HUDEP-2 (cell line): ENCODE measurements around the gene MED12.

Source experiments
- DNase-seq, 76 experiments: peaks; one replicate each; lab custom pipeline; 2025; ENCODE audit not compliant: unreplicated experiment in 76 of 76; lab: John Stamatoyannopoulos, UW

The MED12 gene

DNA sequence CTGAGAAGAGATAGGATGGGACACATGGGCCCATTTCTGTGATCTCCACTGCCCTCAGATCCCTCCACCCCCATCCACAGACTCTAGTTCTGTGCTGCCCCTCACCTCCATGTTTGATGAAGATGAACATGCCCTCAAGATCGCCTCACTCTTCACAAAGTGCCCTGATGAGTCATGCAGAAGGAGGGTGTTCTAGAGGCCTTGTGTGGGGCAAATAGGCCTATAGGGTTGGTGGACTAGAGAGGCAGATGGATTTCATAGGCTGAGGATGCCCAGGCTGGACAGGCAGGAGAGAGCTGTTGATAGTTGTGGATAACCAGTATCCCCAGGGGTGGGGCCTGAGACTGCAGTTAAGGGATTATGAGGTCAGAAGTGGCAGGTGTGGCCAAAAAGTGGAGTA is 12.0 kb upstream of the MED12 start, which contains the start of gene CXorf65:
CXorf65 (minus strand) TSS at position 314 of the 400 bp plus-strand sequence; CDS start at position 130, 184 bp downstream.
- DNase-seq = peak in 42 of 76 experiments; percentile 0 to 57 (median 14)

DNA sequence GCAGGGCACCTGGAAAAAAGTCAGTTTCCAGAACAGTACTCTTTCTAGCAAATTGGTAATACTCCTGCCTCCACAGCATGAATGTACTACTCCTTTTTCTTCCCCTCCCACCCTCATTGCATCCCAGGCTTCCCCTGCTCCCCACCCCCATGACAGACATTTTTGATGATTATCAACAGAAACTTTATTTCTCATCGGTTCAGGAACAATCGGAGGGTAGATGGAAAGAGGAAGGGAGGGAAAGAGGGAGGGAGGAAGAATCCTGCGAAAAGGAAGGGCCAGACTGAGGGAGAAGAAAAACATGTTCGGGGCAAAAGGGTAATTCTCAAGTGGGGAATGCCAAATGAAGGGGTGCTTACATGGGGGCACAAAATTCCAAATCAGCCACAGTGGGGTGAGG is 11.2 kb upstream of the MED12 start:
- DNase-seq = no peak

DNA sequence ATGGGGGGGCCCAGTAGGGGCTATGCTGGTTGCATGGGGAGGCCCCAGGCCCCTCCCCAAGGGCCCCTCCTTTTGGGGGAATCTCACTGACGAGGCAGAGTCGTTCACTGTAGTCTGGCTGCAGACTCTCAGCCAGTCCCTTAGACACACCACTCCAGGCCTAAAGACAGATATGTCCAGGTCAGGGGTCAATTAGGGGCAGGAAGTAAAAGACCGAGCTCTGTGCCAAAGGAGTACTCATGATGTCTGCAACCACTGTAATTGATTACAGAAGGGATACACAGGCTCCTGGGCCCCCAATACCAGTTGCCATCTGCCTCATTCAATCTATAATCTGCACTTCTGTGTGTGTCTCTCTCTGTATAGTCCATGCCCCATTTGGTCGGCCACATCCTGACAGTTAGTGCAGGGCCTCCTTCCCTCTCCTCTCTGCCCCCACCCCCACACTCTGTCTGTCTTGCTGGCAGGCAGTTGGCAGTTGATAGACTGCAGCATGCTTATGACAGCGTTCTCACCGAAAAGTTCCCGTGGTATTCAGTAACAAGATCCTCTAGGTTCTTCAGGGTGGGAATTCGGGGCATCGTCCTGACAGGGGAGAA is 10.5 kb upstream of the MED12 start:
- DNase-seq = peak in 57 of 76 experiments; percentile 0 to 60 (median 20)

DNA sequence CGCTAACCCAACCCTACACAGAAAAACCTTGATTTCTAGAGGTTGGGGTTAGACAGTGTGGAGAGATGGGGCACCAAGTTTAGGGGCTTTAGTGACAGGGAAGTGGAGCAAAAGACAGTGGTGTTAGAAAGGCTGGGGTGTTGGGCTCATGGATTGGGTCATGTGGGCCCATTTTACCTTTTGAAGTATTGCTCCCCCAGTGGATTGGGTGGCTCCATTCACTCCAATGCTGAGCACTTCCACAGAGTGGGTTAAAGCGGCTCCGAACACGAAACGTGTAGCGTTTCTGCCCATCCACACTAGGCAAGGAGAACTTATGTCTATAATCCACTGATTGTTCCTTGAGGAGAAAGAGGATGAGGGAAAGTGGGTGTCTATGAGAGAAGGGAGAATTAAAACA is 9.3 kb upstream of the MED12 start:
- DNase-seq = no peak

DNA sequence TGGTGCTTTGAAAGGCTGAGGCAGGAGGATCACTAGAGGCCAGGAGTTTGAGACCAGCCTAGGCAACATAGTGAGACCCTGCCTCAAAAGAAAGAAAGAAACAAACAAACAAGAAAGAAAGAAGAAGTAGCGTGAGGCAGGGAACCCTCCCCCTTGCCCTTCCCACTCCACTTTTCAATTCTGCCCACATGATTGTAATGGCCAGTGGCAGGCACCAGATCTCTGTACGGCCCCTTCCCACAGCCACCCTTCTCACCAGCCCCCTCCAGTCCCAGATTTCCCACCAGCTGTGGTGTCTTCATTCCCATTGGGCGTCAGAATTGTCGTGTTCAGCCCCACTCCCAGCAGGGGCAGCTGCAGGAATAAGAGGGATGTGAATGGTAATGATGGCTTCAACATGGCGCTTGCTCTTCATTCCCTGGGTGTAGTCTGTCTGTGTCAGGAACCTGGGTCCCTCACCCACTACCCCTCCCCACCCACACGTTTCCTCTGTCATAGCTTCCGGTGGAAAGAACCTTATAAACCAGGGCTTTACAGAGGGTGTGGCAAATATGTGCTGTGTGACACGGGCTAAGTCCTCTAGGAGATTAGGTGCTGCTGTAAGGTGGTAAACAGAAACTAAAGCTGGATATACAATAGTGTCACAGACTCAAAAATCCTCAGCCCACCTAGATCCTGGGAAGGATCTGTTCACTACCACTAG is 7.1 kb upstream of the MED12 start, which contains the start of gene IL2RG:
IL2RG (minus strand) TSS at position 437 of the 703 bp plus-strand sequence; CDS start at position 399, 38 bp downstream.
- DNase-seq = peak in 5 of 76 experiments; percentile 2 to 15 (median 6)

DNA sequence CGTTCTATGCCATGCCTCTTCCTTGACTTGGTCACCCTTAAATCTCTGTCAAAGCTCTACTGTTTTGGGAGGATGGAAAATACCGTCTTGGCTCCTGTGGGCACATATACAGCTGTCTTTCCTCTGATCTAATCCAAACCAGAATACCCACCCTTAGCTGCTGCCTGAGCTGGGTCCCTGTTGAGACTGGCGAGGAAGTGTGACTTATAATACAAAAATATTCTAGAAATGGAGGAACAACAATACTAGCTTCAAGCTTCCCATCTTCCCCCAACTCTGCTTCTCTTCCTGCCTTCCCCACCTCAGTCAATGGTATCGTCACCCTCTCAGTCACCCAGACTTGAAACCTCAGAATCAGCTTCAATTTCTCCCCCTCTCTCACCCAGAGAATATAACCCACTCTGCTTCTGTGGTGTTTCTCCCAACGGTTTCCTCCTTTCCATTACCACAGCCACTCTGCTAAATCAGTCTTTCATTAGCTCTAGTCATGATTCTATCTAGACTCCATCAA is 6.4 kb upstream of the MED12 start:
- DNase-seq = no peak

DNA sequence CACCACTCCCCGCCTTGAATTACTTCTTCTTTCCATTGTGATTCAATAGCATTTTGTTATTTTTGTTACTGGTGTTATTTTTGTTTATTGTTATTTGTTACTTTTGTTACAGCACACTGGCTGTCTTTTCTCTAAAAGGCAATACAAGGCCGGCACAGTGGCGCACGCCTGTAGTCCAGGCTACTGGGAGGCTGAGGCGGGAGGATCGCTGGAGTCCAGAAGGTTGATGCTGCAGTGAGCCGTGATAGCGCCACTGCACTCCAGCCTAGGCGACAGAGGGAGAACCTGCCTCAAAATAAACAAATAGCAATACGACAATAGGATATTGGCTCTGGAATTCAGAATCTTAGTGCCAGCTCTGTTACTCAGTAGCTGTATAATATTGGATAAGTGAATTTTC is 1.0 kb upstream of the MED12 start:
- no peak for DNase-seq

DNA sequence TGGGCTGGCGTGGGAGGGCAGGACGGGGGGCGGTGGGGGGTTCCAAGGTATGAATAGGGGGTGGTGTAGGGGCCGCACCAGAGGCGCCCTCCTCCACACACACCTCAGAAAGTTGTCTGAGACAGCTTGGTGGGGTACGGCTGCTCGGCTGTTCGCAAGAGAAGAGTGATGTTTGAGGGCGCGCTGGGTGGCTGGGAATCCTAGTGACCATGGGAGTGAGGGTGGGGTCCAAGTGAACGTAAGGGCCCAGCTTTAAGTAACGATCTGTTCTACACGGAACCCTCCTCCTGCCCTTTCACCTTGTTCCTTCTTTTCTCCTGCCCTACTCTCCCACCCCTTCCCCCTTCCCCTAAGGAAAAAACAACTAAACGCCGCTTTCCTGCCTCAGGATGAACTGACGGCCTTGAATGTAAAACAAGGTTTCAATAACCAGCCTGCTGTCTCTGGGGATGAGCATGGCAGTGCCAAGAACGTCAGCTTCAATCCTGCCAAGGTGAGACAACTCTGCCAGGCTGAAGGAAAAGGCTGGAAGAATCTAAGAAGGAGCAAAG is 664 bp downstream of the MED12 start:
- DNase-seq = peak in 1 of 76 experiments; percentile 0

DNA sequence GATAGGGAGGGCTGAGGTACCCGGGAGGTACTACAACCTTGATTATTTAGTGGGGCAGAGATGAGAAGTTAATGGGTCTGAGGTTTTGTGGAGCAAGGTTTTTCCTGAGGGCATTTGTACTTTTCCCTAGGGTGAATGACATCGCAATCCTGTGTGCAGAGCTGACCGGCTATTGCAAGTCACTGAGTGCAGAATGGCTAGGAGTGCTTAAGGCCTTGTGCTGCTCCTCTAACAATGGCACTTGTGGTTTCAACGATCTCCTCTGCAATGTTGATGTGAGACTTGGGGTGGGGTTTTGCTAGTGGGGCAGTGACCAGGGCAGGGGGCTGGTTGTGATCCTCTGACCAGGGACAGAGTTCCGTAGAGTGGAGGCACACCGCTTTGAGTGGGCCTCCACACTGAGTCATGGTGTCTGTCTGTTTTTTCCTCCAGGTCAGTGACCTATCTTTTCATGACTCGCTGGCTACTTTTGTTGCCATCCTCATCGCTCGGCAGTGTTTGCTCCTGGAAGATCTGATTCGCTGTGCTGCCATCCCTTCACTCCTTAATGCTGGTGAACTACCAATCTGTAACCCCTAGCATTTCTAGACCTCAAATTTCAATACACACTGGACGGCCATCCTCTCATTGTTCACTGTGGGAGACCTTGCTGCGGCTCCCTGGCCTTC is 9.9 kb downstream of the MED12 start:
- no peak for DNase-seq

DNA sequence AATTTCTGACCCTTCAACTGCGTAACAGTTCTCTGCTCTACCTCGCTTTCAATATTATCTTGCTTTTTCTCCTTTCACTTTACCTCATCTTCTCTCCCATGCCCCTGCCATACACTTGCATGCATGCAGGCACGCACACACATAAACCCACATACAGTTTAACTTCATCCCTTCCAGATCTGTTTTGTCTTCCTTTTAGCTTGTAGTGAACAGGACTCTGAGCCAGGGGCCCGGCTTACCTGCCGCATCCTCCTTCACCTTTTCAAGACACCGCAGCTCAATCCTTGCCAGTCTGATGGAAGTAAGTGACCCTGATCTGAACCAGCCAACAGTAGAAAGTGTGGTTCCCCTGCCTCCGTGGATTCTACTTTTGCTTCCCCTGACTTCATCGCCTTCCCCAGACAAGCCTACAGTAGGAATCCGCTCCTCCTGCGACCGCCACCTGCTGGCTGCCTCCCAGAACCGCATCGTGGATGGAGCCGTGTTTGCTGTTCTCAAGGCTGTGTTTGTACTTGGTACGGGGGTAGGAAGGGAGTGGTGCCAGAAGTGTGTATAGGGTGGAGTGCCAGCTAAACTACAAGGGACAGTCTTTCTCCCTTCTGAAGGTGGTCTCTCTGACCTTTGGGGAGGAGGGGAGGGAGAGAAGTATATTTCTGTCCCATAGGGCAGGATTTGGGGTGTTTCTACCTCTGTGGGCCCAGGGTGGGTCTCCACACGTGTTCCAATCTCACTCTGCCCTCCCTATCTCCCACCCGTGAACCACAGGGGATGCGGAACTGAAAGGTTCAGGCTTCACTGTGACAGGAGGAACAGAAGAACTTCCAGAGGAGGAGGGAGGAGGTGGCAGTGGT is 10.7 kb downstream of the MED12 start:
- peak in 66 of 76 experiments; percentile 0 to 70 (median 42) for DNase-seq

DNA sequence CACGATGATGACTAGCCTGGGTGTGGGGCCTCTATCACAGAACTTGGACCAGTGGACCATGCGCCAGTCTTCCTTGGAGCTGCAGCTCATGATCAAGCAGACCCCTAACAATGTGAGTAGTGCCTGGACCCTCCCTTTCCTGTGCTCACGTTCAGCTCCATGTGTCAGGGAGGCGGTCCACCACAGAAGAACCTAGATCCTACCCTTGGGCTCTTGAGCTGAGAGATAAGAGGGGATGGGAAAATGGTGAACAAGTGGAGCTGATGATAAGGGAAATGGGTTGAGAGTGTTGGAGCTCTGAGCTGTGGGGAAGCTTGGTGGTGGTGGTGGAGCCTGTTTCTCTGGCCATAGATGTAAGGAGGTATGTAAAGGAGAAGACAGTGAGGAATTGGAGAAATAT is 13.1 kb downstream of the MED12 start:
- peak in 59 of 76 experiments; percentile 1 to 72 (median 17) for DNase-seq

DNA sequence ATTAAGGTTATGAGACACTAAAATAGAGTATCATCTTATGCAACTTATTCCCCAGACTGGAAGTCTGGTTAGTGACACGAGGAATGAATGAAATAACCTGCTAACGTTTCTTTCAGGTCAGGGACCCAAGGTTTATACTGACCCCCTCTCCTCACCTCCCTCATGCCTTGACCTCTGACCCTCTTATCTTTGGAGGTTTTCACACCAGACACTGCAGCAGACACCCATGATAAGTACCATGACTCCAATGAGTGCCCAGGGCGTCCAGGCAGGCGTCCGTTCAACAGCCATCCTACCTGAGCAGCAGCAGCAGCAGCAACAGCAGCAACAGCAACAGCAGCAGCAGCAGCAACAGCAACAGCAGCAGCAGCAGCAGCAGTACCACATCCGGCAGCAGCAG is 22.0 kb downstream of the MED12 start:
- DNase-seq = no peak

DNA sequence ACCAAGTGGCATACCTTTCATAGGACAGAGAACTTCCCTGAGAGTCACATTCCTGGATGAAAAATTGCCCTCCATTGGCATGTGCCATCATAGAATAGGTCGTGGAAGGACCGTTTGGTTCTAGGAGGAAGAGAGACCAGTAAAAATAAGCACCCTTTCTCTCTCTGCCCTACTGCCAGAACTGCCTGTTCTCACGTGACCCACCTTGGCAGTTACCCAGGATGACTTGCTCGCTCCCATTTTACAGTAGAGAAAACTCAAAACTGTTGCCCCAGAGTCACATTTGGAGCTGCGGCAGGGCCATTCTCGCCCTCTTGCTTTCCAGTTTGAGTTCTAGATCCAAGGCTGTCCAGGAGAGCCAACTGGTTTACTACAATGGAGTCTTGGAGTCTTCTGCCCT is 25.1 kb downstream of the MED12 start:
- DNase-seq = peak in 60 of 76 experiments; percentile 0 to 57 (median 18)

DNA sequence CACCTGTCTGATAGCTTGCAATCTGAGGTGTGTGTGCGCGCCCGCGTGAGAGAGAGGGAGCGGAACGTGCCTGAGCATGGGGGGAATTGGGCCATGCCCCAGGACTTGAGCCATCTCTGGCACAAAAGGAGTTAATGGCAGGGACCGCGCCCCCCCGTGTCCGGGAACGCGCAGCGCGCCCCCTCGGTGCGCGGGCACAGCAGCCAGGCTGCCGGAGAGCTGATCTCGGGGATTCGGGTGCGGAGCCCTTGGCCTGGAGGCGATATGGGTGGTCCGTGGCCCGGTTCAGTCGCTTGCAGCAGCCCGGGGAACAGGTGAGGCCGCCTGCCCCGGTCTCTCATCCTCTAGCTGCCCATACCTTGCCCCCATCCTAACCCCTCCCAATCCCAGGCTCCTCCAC is 26.3 kb downstream of the MED12 start, which contains the start of gene NLGN3:
NLGN3 (plus strand) TSS at position 191 of the 400 bp plus-strand sequence. CDS start 2,909 bp downstream, outside the sequence.
- DNase-seq = no peak

DNA sequence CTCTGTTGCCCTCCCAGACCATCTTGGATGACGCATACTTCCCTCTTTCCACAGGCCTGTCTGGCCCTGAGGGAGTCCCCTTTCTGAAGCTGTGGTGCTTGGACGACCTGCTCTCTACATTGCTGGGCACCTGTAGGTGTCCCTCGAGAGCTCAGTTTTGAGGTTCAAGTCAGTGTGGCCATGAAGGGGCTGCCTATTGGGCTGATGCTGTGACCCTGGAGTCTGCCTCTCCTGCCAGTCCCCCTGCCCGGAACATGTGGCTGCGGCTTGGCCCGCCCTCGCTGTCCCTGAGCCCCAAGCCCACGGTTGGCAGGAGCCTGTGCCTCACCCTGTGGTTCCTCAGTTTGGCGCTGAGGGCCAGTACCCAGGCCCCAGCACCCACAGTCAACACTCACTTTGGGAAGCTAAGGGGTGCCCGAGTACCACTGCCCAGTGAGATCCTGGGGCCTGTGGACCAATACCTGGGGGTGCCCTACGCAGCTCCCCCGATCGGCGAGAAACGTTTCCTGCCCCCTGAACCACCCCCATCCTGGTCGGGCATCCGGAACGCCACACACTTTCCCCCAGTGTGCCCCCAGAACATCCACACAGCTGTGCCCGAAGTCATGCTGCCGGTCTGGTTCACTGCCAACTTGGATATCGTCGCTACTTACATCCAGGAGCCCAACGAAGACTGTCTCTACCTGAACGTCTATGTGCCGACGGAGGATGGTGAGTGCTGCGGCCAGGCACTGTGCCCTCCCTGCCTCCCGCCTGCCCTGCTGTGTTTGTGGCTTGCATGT is 29.3 kb downstream of the MED12 start:
- no peak for DNase-seq

DNA sequence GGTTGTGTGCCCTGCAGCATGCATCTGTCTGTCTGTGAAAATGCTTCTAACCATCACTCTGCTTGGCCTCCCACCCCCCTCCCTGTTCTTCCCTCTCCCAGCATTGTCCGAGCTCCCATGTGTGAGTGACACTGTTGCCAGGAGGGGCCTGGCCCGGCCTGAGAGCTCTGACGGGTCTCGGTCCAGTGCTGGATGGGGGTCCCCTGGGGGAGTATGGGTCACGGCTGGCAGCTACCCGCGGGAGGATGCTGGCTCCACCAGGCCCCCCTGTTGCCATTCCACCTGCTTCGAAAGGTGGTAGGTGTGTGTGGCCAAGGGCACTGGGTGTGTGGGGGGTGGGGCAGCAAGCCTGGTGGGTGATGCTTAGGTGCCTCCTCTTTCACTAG is 29.9 kb downstream of the MED12 start:
- no peak for DNase-seq

DNA sequence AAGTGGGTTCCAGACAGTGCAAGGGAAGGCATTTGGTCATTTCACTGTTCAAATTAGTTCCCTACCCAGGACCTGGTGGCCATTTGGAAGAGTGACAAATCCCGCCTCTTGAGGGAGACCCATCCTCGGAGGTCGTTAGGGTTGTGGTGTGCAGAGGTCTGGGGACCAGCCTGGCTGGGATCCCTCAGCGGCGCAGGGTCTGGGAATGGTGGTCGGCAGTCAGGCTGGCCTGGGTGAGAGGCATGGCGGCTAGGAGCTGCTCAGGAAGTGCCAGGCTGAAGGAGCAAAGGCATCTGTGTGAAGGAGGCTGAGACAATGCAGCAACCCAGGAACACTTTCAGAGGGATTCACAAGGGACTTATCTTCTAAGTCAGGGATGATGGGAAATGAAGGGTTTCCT is 33.0 kb downstream of the MED12 start:
- no peak for DNase-seq

DNA sequence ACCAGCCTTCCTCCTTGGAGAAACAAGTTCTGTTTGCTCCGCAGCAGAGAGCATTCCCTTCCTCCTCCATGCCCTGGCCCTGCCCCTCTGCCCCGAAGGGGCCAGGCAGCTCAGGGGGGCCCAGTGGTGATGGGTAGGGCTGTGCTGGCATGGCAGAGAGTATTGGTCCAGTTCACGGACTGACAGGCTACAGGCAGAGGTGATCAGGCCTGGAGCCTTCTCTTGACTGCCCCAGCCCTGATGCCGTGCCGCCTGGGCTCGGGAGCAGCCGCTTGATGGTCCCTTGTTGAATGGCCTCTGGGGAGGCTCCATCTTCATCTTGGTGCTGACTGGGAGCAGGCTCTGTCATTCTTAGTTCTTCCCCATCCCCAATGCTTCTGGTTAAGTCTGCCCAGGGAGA is 35.8 kb downstream of the MED12 start:
- no peak for DNase-seq

DNA sequence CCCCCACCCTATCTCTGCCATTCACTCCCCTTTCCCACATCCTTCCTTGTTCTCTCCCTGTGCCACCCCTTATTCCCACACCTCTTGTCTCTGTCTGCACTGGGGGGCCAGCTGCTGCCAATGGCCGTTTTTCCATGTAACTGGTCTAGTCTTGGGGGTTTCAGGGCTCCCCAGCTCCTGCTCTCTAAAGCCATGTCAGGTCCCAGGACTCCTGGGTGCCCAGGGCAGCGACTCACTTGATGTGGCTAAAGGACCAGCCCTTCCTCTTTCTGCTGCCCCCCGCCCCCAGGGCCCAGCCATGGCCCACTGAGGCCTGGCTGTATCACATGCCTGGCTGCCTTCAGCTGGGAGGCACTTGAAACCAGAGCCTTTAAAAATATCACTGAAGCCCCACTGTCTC is 36.2 kb downstream of the MED12 start:
- no peak for DNase-seq
